ENCODE data around the gene RHO. TPM values are rescaled to one million over a fixed set of nuclear protein-coding genes. Genes with fewer than 3 reads are reported as not detected.
A peak's percentile ranks its signal among the peaks of the same experiment; 100 is the strongest.

RHO gene
- total and polyA plus RNA-seq, 4 donors = 0.01 TPM; not detected in 3

GRCh38 chr3:129558081-129558771, 29.8 kb downstream of the RHO start:
- WGBS, 2 donors = 77 to 82% methylated on average over 15 of the region's 15 CpGs

GRCh38 chr3:129558772-129559564, 30.5 kb downstream of the RHO start:
- DNase-seq (no peak), ATAC-seq (ENCODE audit: insufficient read depth, low FRiP score) (no peak)
- 57 to 72% methylated on average over 11 of the region's 11 CpGs for WGBS, 2 donors
- peaks cover 0 to 64% (median 23%) of the 10 kb centered on the region in 4 donors for H3K36me3 ChIP-seq (ENCODE audit: control insufficient read depth in 4 of 4, insufficient read depth in 4 of 4, low read length in 4 of 4)
- H3K9me3 ChIP-seq (ENCODE audit: control insufficient read depth in 4 of 4, insufficient read depth in 3 of 4, low read length in 3 of 4) = no peaks in the 10 kb centered on the region
- peaks cover 0 to 83% (median 36%) of the 10 kb centered on the region in 5 donors for H3K4me1 ChIP-seq (ENCODE audit: control insufficient read depth in 5 of 5, insufficient read depth in 5 of 5, low read length in 5 of 5)
- no peaks in the 10 kb centered on the region for H3K27me3 ChIP-seq (ENCODE audit: control insufficient read depth in 3 of 3, insufficient read depth in 3 of 3, low read length in 2 of 3)
- peak overlapping the region in 1 of 2 donors; percentile 46 for H3K27ac ChIP-seq (ENCODE audit: low read depth in 1 of 2, low read length in 1 of 2)
- H3K9ac ChIP-seq (ENCODE audit: insufficient read depth in 1 of 2, low read length in 2 of 2) = peak overlapping the region in 1 of 2 donors; percentile 44
- no peak overlapping the region for H3K4me3 ChIP-seq
- no peak for TF ChIP-seq CTCF (IDR thresholded peaks at IDR 0.05; ENCODE audit: control extremely low read depth, extremely low read depth)

More at GRCh38 chr3:129558081-129558771, 29.8 kb downstream of the RHO start:
- H3K36me3 ChIP-seq (ENCODE audit: control insufficient read depth in 4 of 4, insufficient read depth in 4 of 4, low read length in 4 of 4) = peaks cover 0 to 58% (median 23%) of the 10 kb centered on the region in 4 donors
- no peak overlapping the region for H3K4me3 ChIP-seq
- H3K9me3 ChIP-seq (ENCODE audit: control insufficient read depth in 4 of 4, insufficient read depth in 3 of 4, low read length in 3 of 4) = no peaks in the 10 kb centered on the region
- H3K27ac ChIP-seq (ENCODE audit: low read depth in 1 of 2, low read length in 1 of 2) = peak overlapping the region in 1 of 2 donors; percentile 43
- no peak for DNase-seq
- H3K27me3 ChIP-seq (ENCODE audit: control insufficient read depth in 3 of 3, insufficient read depth in 3 of 3, low read length in 2 of 3) = no peaks in the 10 kb centered on the region
- peaks cover 0 to 84% (median 36%) of the 10 kb centered on the region in 5 donors for H3K4me1 ChIP-seq (ENCODE audit: control insufficient read depth in 5 of 5, insufficient read depth in 5 of 5, low read length in 5 of 5)
- no peak for ATAC-seq (ENCODE audit: insufficient read depth, low FRiP score)
- H3K9ac ChIP-seq (ENCODE audit: insufficient read depth in 1 of 2, low read length in 2 of 2) = peak overlapping the region in 1 of 2 donors; percentile 44
- TF ChIP-seq CTCF (IDR thresholded peaks at IDR 0.05; ENCODE audit: control extremely low read depth, extremely low read depth) = no peak

GRCh38 chr3:129559565-129560079, 31.2 kb downstream of the RHO start:
- H3K27ac ChIP-seq (ENCODE audit: low read depth in 1 of 2, low read length in 1 of 2) = peak overlapping the region in 1 of 2 donors; percentile 57
- WGBS, 2 donors = 88 to 89% methylated on average over 20 of the region's 20 CpGs
- H3K9me3 ChIP-seq (ENCODE audit: control insufficient read depth in 4 of 4, insufficient read depth in 3 of 4, low read length in 3 of 4) = no peaks in the 10 kb centered on the region
- no peak overlapping the region for H3K9ac ChIP-seq (ENCODE audit: insufficient read depth in 1 of 2, low read length in 2 of 2)
- no peak overlapping the region for H3K4me3 ChIP-seq
- ATAC-seq (ENCODE audit: insufficient read depth, low FRiP score) = no peak
- no peak for TF ChIP-seq CTCF (IDR thresholded peaks at IDR 0.05; ENCODE audit: control extremely low read depth, extremely low read depth)
- H3K4me1 ChIP-seq (ENCODE audit: control insufficient read depth in 5 of 5, insufficient read depth in 5 of 5, low read length in 5 of 5) = peaks cover 0 to 83% (median 34%) of the 10 kb centered on the region in 5 donors
- DNase-seq = no peak
- peaks cover 0 to 70% (median 23%) of the 10 kb centered on the region in 4 donors for H3K36me3 ChIP-seq (ENCODE audit: control insufficient read depth in 4 of 4, insufficient read depth in 4 of 4, low read length in 4 of 4)
- H3K27me3 ChIP-seq (ENCODE audit: control insufficient read depth in 3 of 3, insufficient read depth in 3 of 3, low read length in 2 of 3) = no peaks in the 10 kb centered on the region

Data from lung (tissue), 12 donors.